ENCODE measurements around the gene DOK5. TPM values are rescaled to one million over a fixed set of nuclear protein-coding genes. Genes with fewer than 3 reads are reported as not detected.

Gene DOK5
- total RNA-seq, 1 experiment from 2014 or later = not detected

- H3K4me3 Mint-ChIP-seq (ENCODE audit: unreplicated experiment) = no peak overlapping the region
- H3K36me3 ChIP-seq (ENCODE audit: control insufficient read depth, insufficient read depth, low read length) = no peaks in the 10 kb centered on the region
- TF ChIP-seq, protein P1, sequence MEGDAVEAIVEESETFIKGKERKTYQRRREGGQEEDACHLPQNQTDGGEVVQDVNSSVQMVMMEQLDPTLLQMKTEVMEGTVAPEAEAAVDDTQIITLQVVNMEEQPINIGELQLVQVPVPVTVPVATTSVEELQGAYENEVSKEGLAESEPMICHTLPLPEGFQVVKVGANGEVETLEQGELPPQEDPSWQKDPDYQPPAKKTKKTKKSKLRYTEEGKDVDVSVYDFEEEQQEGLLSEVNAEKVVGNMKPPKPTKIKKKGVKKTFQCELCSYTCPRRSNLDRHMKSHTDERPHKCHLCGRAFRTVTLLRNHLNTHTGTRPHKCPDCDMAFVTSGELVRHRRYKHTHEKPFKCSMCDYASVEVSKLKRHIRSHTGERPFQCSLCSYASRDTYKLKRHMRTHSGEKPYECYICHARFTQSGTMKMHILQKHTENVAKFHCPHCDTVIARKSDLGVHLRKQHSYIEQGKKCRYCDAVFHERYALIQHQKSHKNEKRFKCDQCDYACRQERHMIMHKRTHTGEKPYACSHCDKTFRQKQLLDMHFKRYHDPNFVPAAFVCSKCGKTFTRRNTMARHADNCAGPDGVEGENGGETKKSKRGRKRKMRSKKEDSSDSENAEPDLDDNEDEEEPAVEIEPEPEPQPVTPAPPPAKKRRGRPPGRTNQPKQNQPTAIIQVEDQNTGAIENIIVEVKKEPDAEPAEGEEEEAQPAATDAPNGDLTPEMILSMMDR (IDR thresholded peaks at IDR 0.05; ENCODE audit: insufficient read depth in 1 of 2, low read depth in 1 of 2, low read length in 1 of 2, severe bottlenecking in 1 of 2, unreplicated experiment in 1 of 2) = no peak
- H3K27me3 ChIP-seq (replicated peaks; ENCODE audit: control insufficient read depth, insufficient read depth, low read length) = no peaks in the 10 kb centered on the region
- BruUV-seq (replicated peaks) = no TSS peak
- H3K9me3 ChIP-seq = no peaks in the 10 kb centered on the region
- no peak for DNase-seq
- no peak overlapping the region for H3K4me3 ChIP-seq (ENCODE audit: low read depth, low read length)
- H3K36me3 Mint-ChIP-seq (ENCODE audit: insufficient read depth, unreplicated experiment) = no peaks in the 10 kb centered on the region
- ChIA-PET POLR2A (no interaction called here), CTCF (no interaction called here)
- H3K27me3 Mint-ChIP-seq (ENCODE audit: insufficient read depth, unreplicated experiment) = peaks cover 26% of the 10 kb centered on the region
- H3K27ac Mint-ChIP-seq (ENCODE audit: unreplicated experiment) = no peak overlapping the region
- intact Hi-C loops (cut with micrococcal nuclease; ENCODE audit: unreplicated experiment) = no loop called here
- H3K4me1 Mint-ChIP-seq (ENCODE audit: low read depth, unreplicated experiment) = no peaks in the 10 kb centered on the region
- H3K4me1 ChIP-seq = no peaks in the 10 kb centered on the region
- H3K9me3 Mint-ChIP-seq (ENCODE audit: unreplicated experiment) = no peaks in the 10 kb centered on the region
Measured at GRCh38 chr20:54486585-54486984, 11.2 kb downstream of the DOK5 start.

GRCh38 chr20:54488442-54488841, 13.0 kb downstream of the DOK5 start:
- peaks cover 28% of the 10 kb centered on the region for H3K27me3 Mint-ChIP-seq (ENCODE audit: insufficient read depth, unreplicated experiment)
- no peaks in the 10 kb centered on the region for H3K4me1 ChIP-seq
- DNase-seq = no peak
- H3K27ac Mint-ChIP-seq (ENCODE audit: unreplicated experiment) = no peak overlapping the region
- H3K4me3 Mint-ChIP-seq (ENCODE audit: unreplicated experiment) = no peak overlapping the region
- H3K4me3 ChIP-seq (ENCODE audit: low read depth, low read length) = no peak overlapping the region
- H3K9me3 ChIP-seq = no peaks in the 10 kb centered on the region
- no peaks in the 10 kb centered on the region for H3K27me3 ChIP-seq (replicated peaks; ENCODE audit: control insufficient read depth, insufficient read depth, low read length)
- POLR2A ChIA-PET = no interaction called here
- no peaks in the 10 kb centered on the region for H3K4me1 Mint-ChIP-seq (ENCODE audit: low read depth, unreplicated experiment)
- TF ChIP-seq, protein P1 (IDR thresholded peaks at IDR 0.05; ENCODE audit: insufficient read depth in 1 of 2, low read depth in 1 of 2, low read length in 1 of 2, severe bottlenecking in 1 of 2, unreplicated experiment in 1 of 2) = no peak
- no TSS peak for BruUV-seq (replicated peaks)
- H3K9me3 Mint-ChIP-seq (ENCODE audit: unreplicated experiment) = no peaks in the 10 kb centered on the region
- H3K36me3 ChIP-seq (ENCODE audit: control insufficient read depth, insufficient read depth, low read length) = no peaks in the 10 kb centered on the region
- H3K36me3 Mint-ChIP-seq (ENCODE audit: insufficient read depth, unreplicated experiment) = no peaks in the 10 kb centered on the region
- intact Hi-C loops (cut with micrococcal nuclease; ENCODE audit: unreplicated experiment) = no loop called here
- CTCF ChIA-PET = no interaction called here

- POLR2A ChIA-PET = no interaction called here
- H3K4me1 Mint-ChIP-seq (ENCODE audit: low read depth, unreplicated experiment) = no peaks in the 10 kb centered on the region
- no peak overlapping the region for H3K4me3 ChIP-seq (ENCODE audit: low read depth, low read length)
- CTCF ChIA-PET = no interaction called here
- H3K9me3 ChIP-seq = no peaks in the 10 kb centered on the region
- H3K27me3 Mint-ChIP-seq (ENCODE audit: insufficient read depth, unreplicated experiment) = peaks cover 21% of the 10 kb centered on the region
- H3K36me3 ChIP-seq (ENCODE audit: control insufficient read depth, insufficient read depth, low read length) = no peaks in the 10 kb centered on the region
- DNase-seq = no peak
- no peak overlapping the region for H3K27ac Mint-ChIP-seq (ENCODE audit: unreplicated experiment)
- TF ChIP-seq, protein P1 (IDR thresholded peaks at IDR 0.05; ENCODE audit: insufficient read depth in 1 of 2, low read depth in 1 of 2, low read length in 1 of 2, severe bottlenecking in 1 of 2, unreplicated experiment in 1 of 2) = no peak
- H3K4me3 Mint-ChIP-seq (ENCODE audit: unreplicated experiment) = no peak overlapping the region
- no TSS peak for BruUV-seq (replicated peaks)
- H3K4me1 ChIP-seq = no peaks in the 10 kb centered on the region
- no peaks in the 10 kb centered on the region for H3K27me3 ChIP-seq (replicated peaks; ENCODE audit: control insufficient read depth, insufficient read depth, low read length)
- H3K36me3 Mint-ChIP-seq (ENCODE audit: insufficient read depth, unreplicated experiment) = no peaks in the 10 kb centered on the region
- intact Hi-C loops (cut with micrococcal nuclease; ENCODE audit: unreplicated experiment) = no loop called here
- H3K9me3 Mint-ChIP-seq (ENCODE audit: unreplicated experiment) = no peaks in the 10 kb centered on the region
Measured at GRCh38 chr20:54491506-54491905, 16.1 kb downstream of the DOK5 start.
